HEK293 (cell line): ENCODE data around the gene EDARADD.

Source experiments
- GLIS2 ChIP-seq: fragments of 450-650 bp; formaldehyde crosslinking; IDR thresholded peaks from 2 replicates; pipeline ENCODE4 v1.5.1; 2016; ENCODE audit warnings: missing biosample characterization, missing genetic modification characterization
- IKZF3 ChIP-seq: fragments of 450-650 bp; IDR thresholded peaks from 2 replicates; pipeline ENCODE4 v1.5.0; 2018; ENCODE audit warnings: missing biosample characterization, mild to moderate bottlenecking, missing genetic modification characterization, moderate library complexity
- KLF9 ChIP-seq: fragments of 450-650 bp; formaldehyde crosslinking; IDR thresholded peaks from 2 replicates; pipeline ENCODE4 v1.5.1; 2016; ENCODE audit warnings: missing biosample characterization, missing genetic modification characterization, low read depth
- MZF1 ChIP-seq: fragments of 450-650 bp; formaldehyde crosslinking; IDR thresholded peaks from 2 replicates; pipeline ENCODE4 v1.5.1; 2017; ENCODE audit warnings: missing biosample characterization, missing genetic modification characterization, borderline replicate concordance
- OSR2 ChIP-seq: fragments of 450-650 bp; formaldehyde crosslinking; IDR thresholded peaks from 2 replicates; pipeline ENCODE4 v1.5.1; 2016; ENCODE audit warnings: missing biosample characterization, missing genetic modification characterization
- PATZ1 ChIP-seq: fragments of 450-650 bp; formaldehyde crosslinking; IDR thresholded peaks from 2 replicates; pipeline ENCODE4 v1.5.1; 2016; ENCODE audit warnings: missing biosample characterization, missing genetic modification characterization
- PBX3 ChIP-seq: sonication (generic); formaldehyde crosslinking; IDR thresholded peaks from 2 replicates; pipeline ENCODE4 v1.8.1; 2022; ENCODE audit warnings: mild to moderate bottlenecking, moderate library complexity, missing genetic modification reagents
- PRDM6 ChIP-seq: fragments of 450-650 bp; formaldehyde crosslinking; IDR thresholded peaks from 2 replicates; pipeline ENCODE4 v1.5.1; 2017; ENCODE audit warnings: missing biosample characterization, missing genetic modification characterization
- RBAK ChIP-seq: fragments of 450-650 bp; formaldehyde crosslinking; IDR thresholded peaks from 2 replicates; pipeline ENCODE4 v1.5.1; 2016; ENCODE audit warnings: missing biosample characterization, missing genetic modification characterization
- SCRT2 ChIP-seq: fragments of 450-650 bp; formaldehyde crosslinking; IDR thresholded peaks from 2 replicates; pipeline ENCODE4 v1.5.1; 2016; ENCODE audit warnings: missing biosample characterization, missing genetic modification characterization
- SP3 ChIP-seq: fragments of 450-650 bp; formaldehyde crosslinking; IDR thresholded peaks from 2 replicates; pipeline ENCODE4 v1.5.1; 2016; ENCODE audit warnings: missing biosample characterization, missing genetic modification characterization
- ZBTB44 ChIP-seq: fragments of 450-650 bp; IDR thresholded peaks from 2 replicates; pipeline ENCODE4 v1.5.1; 2018; ENCODE audit warnings: missing biosample characterization, mild to moderate bottlenecking, missing genetic modification characterization
- ZBTB48 ChIP-seq: fragments of 450-650 bp; formaldehyde crosslinking; IDR thresholded peaks from 2 replicates; pipeline ENCODE4 v1.5.1; 2016; ENCODE audit warnings: missing biosample characterization, missing genetic modification characterization
- ZNF148 ChIP-seq: fragments of 450-650 bp; formaldehyde crosslinking; IDR thresholded peaks from 2 replicates; pipeline ENCODE4 v1.5.0; 2017; ENCODE audit warnings: missing biosample characterization, missing genetic modification characterization, borderline replicate concordance
- ZNF274 ChIP-seq, 2 experiments: fragments of 200-500 bp in 1 of 2; fragments of 450-650 bp in 1 of 2; sonication (Bioruptor generic) in 1 of 2; formaldehyde crosslinking in 1 of 2; IDR thresholded peaks; 2 replicates each; pipeline versions ENCODE4 v1.5.1 to v1.6.1; 2014 to 2016; ENCODE audit warnings: borderline replicate concordance in 1 of 2, inconsistent platforms in 1 of 2, low read length in 1 of 2, missing biosample characterization in 1 of 2, missing genetic modification characterization in 1 of 2
- ZNF37A ChIP-seq: fragments of 450-650 bp; IDR thresholded peaks from 2 replicates; pipeline ENCODE4 v1.5.1; 2018; ENCODE audit warnings: missing biosample characterization, missing genetic modification characterization
- ZNF530 ChIP-seq: fragments of 450-650 bp; formaldehyde crosslinking; IDR thresholded peaks from 2 replicates; pipeline ENCODE4 v1.5.1; 2016; ENCODE audit warnings: low read depth, missing biosample characterization, missing genetic modification characterization
- ZNF561 ChIP-seq: fragments of 450-650 bp; IDR thresholded peaks from 2 replicates; pipeline ENCODE4 v1.5.1; 2018; ENCODE audit warnings: missing biosample characterization, missing genetic modification characterization, borderline replicate concordance
- ZNF600 ChIP-seq: fragments of 450-650 bp; formaldehyde crosslinking; IDR thresholded peaks from 2 replicates; pipeline ENCODE4 v1.5.1; 2016; ENCODE audit warnings: missing biosample characterization, missing genetic modification characterization
- ZNF654 ChIP-seq: fragments of 450-650 bp; formaldehyde crosslinking; IDR thresholded peaks from 2 replicates; pipeline ENCODE4 v1.5.1; 2016; ENCODE audit warnings: low read depth, missing biosample characterization, missing genetic modification characterization
- ZNF660 ChIP-seq: fragments of 450-650 bp; IDR thresholded peaks from 2 replicates; pipeline ENCODE4 v1.5.1; 2018; ENCODE audit warnings: missing biosample characterization, mild to moderate bottlenecking, missing genetic modification characterization
- ZNF785 ChIP-seq: fragments of 450-650 bp; formaldehyde crosslinking; IDR thresholded peaks from 2 replicates; pipeline ENCODE4 v1.5.1; 2016; ENCODE audit warnings: missing biosample characterization, missing genetic modification characterization
- TF ChIP-seq, protein P1 (sequence below): fragments of 450-650 bp; formaldehyde crosslinking; IDR thresholded peaks from 2 replicates; pipeline ENCODE4 v1.5.1; 2016; ENCODE audit warnings: missing biosample characterization, missing genetic modification characterization
- TF ChIP-seq, protein P2 (sequence below): fragments of 450-650 bp; formaldehyde crosslinking; IDR thresholded peaks from 2 replicates; pipeline ENCODE4 v1.5.1; 2016; ENCODE audit warnings: missing biosample characterization, missing genetic modification characterization

The EDARADD gene

DNA sequence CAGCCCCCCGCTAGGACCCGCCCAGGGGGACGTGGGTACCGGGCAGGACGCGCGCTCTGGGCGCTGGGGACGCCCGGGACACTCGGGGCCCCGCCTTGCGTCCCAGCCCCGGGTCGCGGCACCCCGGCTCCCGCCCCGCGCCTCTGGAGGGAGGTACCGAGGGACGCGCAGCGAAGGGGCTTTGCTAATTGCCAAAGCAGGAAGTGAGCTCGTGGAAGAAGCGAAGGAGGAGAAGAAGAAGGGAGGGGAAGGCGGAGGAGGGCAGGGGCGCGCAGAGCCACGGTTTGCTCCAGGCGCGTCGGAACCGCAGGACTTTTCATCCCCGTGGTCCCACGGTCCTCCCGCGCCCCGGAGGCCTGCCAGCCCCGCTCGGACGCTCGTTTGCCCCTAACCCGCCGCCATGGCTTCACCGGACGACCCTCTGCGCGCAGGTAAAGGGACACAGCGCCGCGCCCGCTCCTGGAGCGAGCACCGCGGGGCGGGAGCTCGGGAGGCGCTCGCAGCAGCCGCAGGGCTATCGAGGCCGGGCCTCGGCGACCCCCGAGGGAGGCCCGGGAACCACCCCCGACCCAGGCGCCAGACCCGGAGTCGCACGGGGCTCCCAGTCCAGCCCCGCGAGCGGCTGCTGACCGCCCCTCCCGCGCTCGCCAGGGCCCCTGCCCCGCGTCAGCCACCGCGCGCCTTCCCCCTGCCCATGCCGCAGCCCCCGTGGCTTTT lies 1.3 kb downstream of the EDARADD start (continued):
- TF ChIP-seq, protein P1, sequence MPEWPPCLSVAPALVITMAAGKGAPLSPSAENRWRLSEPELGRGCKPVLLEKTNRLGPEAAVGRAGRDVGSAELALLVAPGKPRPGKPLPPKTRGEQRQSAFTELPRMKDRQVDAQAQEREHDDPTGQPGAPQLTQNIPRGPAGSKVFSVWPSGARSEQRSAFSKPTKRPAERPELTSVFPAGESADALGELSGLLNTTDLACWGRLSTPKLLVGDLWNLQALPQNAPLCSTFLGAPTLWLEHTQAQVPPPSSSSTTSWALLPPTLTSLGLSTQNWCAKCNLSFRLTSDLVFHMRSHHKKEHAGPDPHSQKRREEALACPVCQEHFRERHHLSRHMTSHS = 0 out of 2 replicates have a peak, but pooled peaks have one; percentile 18
- TF ChIP-seq RBAK (tag by site-specific recombination) (no peak), ZNF785 (tag by site-specific recombination) (0 out of 2 replicates have a peak, but pooled peaks have one; percentile 27), MZF1 (tag by site-specific recombination) (peak; percentile 75; the same call in 1 of the 2 replicates), ZNF37A (tag by site-specific recombination) (peak; percentile 88), GLIS2 (peak; percentile 81), ZNF274 (IDR thresholded peaks at IDR 0.05; ENCODE audit: low read length) (no peak), ZNF274 (tag by site-specific recombination; IDR thresholded peaks at IDR 0.05; ENCODE audit: borderline replicate concordance) (no peak), ZNF660 (tag by site-specific recombination) (peak; percentile 62; the same call in 1 of the 2 replicates), KLF9 (tag by site-specific recombination) (no peak; the same call in 1 of the 2 replicates), ZNF561 (tag by site-specific recombination) (peak; percentile 98), PATZ1 (tag by site-specific recombination) (peak; percentile 90), IKZF3 (tag by site-specific recombination) (peak; percentile 69), PRDM6 (no peak), ZBTB48 (peak; percentile 96), SCRT2 (peak; percentile 15), ZNF530 (tag by site-specific recombination) (no peak), SP3 (tag by site-specific recombination) (peak; percentile 94), OSR2 (0 out of 2 replicates have a peak, but pooled peaks have one; percentile 26), ZNF654 (tag by site-specific recombination) (no peak), ZNF148 (no peak), ZBTB44 (tag by site-specific recombination) (no peak), PBX3 (CRISPR knock-in tag) (peak; percentile 39; the same call in 1 of the 2 replicates), ZNF600 (tag by site-specific recombination) (peak; percentile 80)
- TF ChIP-seq, protein P2, sequence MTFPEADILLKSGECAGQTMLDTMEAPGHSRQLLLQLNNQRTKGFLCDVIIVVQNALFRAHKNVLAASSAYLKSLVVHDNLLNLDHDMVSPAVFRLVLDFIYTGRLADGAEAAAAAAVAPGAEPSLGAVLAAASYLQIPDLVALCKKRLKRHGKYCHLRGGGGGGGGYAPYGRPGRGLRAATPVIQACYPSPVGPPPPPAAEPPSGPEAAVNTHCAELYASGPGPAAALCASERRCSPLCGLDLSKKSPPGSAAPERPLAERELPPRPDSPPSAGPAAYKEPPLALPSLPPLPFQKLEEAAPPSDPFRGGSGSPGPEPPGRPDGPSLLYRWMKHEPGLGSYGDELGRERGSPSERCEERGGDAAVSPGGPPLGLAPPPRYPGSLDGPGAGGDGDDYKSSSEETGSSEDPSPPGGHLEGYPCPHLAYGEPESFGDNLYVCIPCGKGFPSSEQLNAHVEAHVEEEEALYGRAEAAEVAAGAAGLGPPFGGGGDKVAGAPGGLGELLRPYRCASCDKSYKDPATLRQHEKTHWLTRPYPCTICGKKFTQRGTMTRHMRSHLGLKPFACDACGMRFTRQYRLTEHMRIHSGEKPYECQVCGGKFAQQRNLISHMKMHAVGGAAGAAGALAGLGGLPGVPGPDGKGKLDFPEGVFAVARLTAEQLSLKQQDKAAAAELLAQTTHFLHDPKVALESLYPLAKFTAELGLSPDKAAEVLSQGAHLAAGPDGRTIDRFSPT = peak; percentile 73; the same call in 1 of the 2 replicates
